ENCODE results near the gene CAMSAP1. TPM values are rescaled to one million over a fixed set of nuclear protein-coding genes. Genes with fewer than 3 reads are reported as not detected.
A peak's percentile ranks its signal among the peaks of the same experiment; 100 is the strongest.

CAMSAP1 gene
- total RNA-seq, 1 experiment from 2014 or later = 52.7 TPM

- H3K18ac ChIP-seq (ENCODE audit: insufficient read length, low read depth, low read length) = no peak overlapping the region
- no peak overlapping the region for H3K56ac ChIP-seq (ENCODE audit: insufficient read length, low read depth, low read length)
- H3K23ac ChIP-seq (ENCODE audit: insufficient read length, low read depth, low read length) = no peak overlapping the region
- no peaks in the 10 kb centered on the region for H3K27me3 Mint-ChIP-seq (ENCODE audit: low read depth)
- H3K4me1 Mint-ChIP-seq = peaks cover 38 to 46% of the 10 kb centered on the region in 2 experiments
- no peak overlapping the region for H2BK15ac ChIP-seq (ENCODE audit: low read depth, low read length)
- no peak overlapping the region for H4K8ac ChIP-seq (replicated peaks; ENCODE audit: insufficient read length, low read depth, low read length)
- H3K27me3 ChIP-seq (ENCODE audit: insufficient read depth, low read length) = no peaks in the 10 kb centered on the region
- no peak overlapping the region for H3K9ac ChIP-seq (ENCODE audit: extremely low read depth, insufficient read length, low read length)
- no peak overlapping the region for H2AK5ac ChIP-seq (ENCODE audit: insufficient read length, low read length)
- no CpG with 5 or more reads among the region's 8 CpGs for WGBS (ENCODE audit: extremely low coverage, insufficient read length, low lambda C conversion rate)
- no peak overlapping the region for H2BK120ac ChIP-seq (ENCODE audit: low read depth, low read length, poor library complexity, severe bottlenecking)
- no peak overlapping the region for H3K27ac ChIP-seq (ENCODE audit: insufficient read length, low read depth, low read length)
- no peaks in the 10 kb centered on the region for H3K23me2 ChIP-seq (ENCODE audit: insufficient read length, low read depth, low read length, poor library complexity, severe bottlenecking)
- no peak overlapping the region for H3K4me2 ChIP-seq (ENCODE audit: insufficient read depth, insufficient read length, low read length)
- H3K79me2 ChIP-seq (ENCODE audit: insufficient read depth, low read length) = peaks cover 44% of the 10 kb centered on the region
- no peak overlapping the region for H3T11ph ChIP-seq (ENCODE audit: low read length)
- no peaks in the 10 kb centered on the region for H4K20me1 ChIP-seq (ENCODE audit: control insufficient read depth, insufficient read depth, insufficient read length)
- no peak overlapping the region for H3K14ac ChIP-seq (ENCODE audit: insufficient read depth, low read length)
- no peak overlapping the region for H2BK12ac ChIP-seq (ENCODE audit: insufficient read length, low read depth, low read length)
- H2BK20ac ChIP-seq (ENCODE audit: low read depth, low read length, poor library complexity, severe bottlenecking) = no peak overlapping the region
- no peak overlapping the region for H2BK5ac ChIP-seq (ENCODE audit: insufficient read length, low read length)
- H3K9me3 Mint-ChIP-seq = no peaks in the 10 kb centered on the region
- H3K4me1 ChIP-seq (ENCODE audit: insufficient read depth, low read length) = peaks cover 8% of the 10 kb centered on the region
- H4K91ac ChIP-seq (ENCODE audit: insufficient read length, low read depth, low read length) = no peak overlapping the region
- no peak overlapping the region for H4K5ac ChIP-seq (ENCODE audit: insufficient read length, low read depth, low read length)
- H3K4ac ChIP-seq (ENCODE audit: low read depth, low read length) = no peak overlapping the region
- H3K9me3 ChIP-seq (ENCODE audit: control insufficient read depth, low read depth, low read length) = no peaks in the 10 kb centered on the region
- no peak overlapping the region for H2AFZ ChIP-seq (ENCODE audit: low read length)
- H3K27ac Mint-ChIP-seq = peak overlapping the region in 1 of 3 experiments; percentile 9; a peak in 2 of 7 replicates
- peaks cover 0 to 15% (median 11%) of the 10 kb centered on the region in 3 experiments; a peak in 6 of 7 replicates for H3K36me3 Mint-ChIP-seq (ENCODE audit: insufficient read depth in 1 of 3, low read depth in 3 of 3)
- no peak overlapping the region for H3K4me3 Mint-ChIP-seq
- no peak for DNase-seq
- H3K79me1 ChIP-seq (ENCODE audit: insufficient read depth, low read depth, low read length, poor library complexity, severe bottlenecking) = peaks cover 8% of the 10 kb centered on the region
- TF ChIP-seq, protein P1, sequence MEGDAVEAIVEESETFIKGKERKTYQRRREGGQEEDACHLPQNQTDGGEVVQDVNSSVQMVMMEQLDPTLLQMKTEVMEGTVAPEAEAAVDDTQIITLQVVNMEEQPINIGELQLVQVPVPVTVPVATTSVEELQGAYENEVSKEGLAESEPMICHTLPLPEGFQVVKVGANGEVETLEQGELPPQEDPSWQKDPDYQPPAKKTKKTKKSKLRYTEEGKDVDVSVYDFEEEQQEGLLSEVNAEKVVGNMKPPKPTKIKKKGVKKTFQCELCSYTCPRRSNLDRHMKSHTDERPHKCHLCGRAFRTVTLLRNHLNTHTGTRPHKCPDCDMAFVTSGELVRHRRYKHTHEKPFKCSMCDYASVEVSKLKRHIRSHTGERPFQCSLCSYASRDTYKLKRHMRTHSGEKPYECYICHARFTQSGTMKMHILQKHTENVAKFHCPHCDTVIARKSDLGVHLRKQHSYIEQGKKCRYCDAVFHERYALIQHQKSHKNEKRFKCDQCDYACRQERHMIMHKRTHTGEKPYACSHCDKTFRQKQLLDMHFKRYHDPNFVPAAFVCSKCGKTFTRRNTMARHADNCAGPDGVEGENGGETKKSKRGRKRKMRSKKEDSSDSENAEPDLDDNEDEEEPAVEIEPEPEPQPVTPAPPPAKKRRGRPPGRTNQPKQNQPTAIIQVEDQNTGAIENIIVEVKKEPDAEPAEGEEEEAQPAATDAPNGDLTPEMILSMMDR (conservative IDR thresholded peaks at IDR 0.05) = no peak
These were observed 27.7 kb downstream of the CAMSAP1 start for GRCh38 chr9:135879619-135880018.

Data from H9 (cell line).